ENCODE data around the gene SYT17.

SYT17 gene

GRCh38 chr16:19265380-19265930 is 97.4 kb downstream of the SYT17 start:
- H3K4me3 ChIP-seq (ENCODE audit: low read length) = no peak overlapping the region
- no peak for TF ChIP-seq ZNF274 (IDR thresholded peaks at IDR 0.05; ENCODE audit: low read depth, low read length)

GRCh38 chr16:19266774-19267173 is 98.7 kb downstream of the SYT17 start:
- no peak for TF ChIP-seq ZNF274 (IDR thresholded peaks at IDR 0.05; ENCODE audit: low read depth, low read length)
- H3K4me3 ChIP-seq (ENCODE audit: low read length) = no peak overlapping the region

- no peak overlapping the region for H3K4me3 ChIP-seq (ENCODE audit: low read length)
- TF ChIP-seq ZNF274 (IDR thresholded peaks at IDR 0.05; ENCODE audit: low read depth, low read length) = no peak
Measured at GRCh38 chr16:19269098-19269497, 101.1 kb downstream of the SYT17 start.

GRCh38 chr16:19274165-19274797 is 106.2 kb downstream of the SYT17 start:
- no peak overlapping the region for H3K4me3 ChIP-seq (ENCODE audit: low read length)
- no peak for TF ChIP-seq ZNF274 (IDR thresholded peaks at IDR 0.05; ENCODE audit: low read depth, low read length)

GRCh38 chr16:19278403-19278802 is 110.4 kb downstream of the SYT17 start:
- TF ChIP-seq ZNF274 (IDR thresholded peaks at IDR 0.05; ENCODE audit: low read depth, low read length) = no peak
- no peak overlapping the region for H3K4me3 ChIP-seq (ENCODE audit: low read length)

GRCh38 chr16:19281246-19281645 is 113.2 kb downstream of the SYT17 start:
- no peak overlapping the region for H3K4me3 ChIP-seq (ENCODE audit: low read length)
- TF ChIP-seq ZNF274 (IDR thresholded peaks at IDR 0.05; ENCODE audit: low read depth, low read length) = no peak

GRCh38 chr16:19282101-19282500 is 114.1 kb downstream of the SYT17 start:
- no peak for TF ChIP-seq ZNF274 (IDR thresholded peaks at IDR 0.05; ENCODE audit: low read depth, low read length)
- no peak overlapping the region for H3K4me3 ChIP-seq (ENCODE audit: low read length)

GRCh38 chr16:19283637-19284036 is 115.6 kb downstream of the SYT17 start:
- TF ChIP-seq ZNF274 (IDR thresholded peaks at IDR 0.05; ENCODE audit: low read depth, low read length) = no peak
- H3K4me3 ChIP-seq (ENCODE audit: low read length) = no peak overlapping the region

- no peak overlapping the region for H3K4me3 ChIP-seq (ENCODE audit: low read length)
- TF ChIP-seq ZNF274 (IDR thresholded peaks at IDR 0.05; ENCODE audit: low read depth, low read length) = no peak
Measured at GRCh38 chr16:19284207-19284606, 116.2 kb downstream of the SYT17 start.

GRCh38 chr16:19285431-19285830 is 117.4 kb downstream of the SYT17 start, which contains the start of gene CLEC19A:
Gene CLEC19A, plus strand, starts transcription at chr16:19285731. Its CDS starts 121 bp downstream, at chr16:19285852.
- no peak for TF ChIP-seq ZNF274 (IDR thresholded peaks at IDR 0.05; ENCODE audit: low read depth, low read length)
- no peak within 1 kb of the TSS for H3K4me3 ChIP-seq (ENCODE audit: low read length)

GRCh38 chr16:19286827-19287226 is 118.8 kb downstream of the SYT17 start:
- no peak for TF ChIP-seq ZNF274 (IDR thresholded peaks at IDR 0.05; ENCODE audit: low read depth, low read length)
- H3K4me3 ChIP-seq (ENCODE audit: low read length) = no peak overlapping the region

GRCh38 chr16:19287241-19287640 is 119.2 kb downstream of the SYT17 start:
- no peak overlapping the region for H3K4me3 ChIP-seq (ENCODE audit: low read length)
- no peak for TF ChIP-seq ZNF274 (IDR thresholded peaks at IDR 0.05; ENCODE audit: low read depth, low read length)

GRCh38 chr16:19288872-19289799 is 121.1 kb downstream of the SYT17 start:
- no peak overlapping the region for H3K4me3 ChIP-seq (ENCODE audit: low read length)
- no peak for TF ChIP-seq ZNF274 (IDR thresholded peaks at IDR 0.05; ENCODE audit: low read depth, low read length)

GRCh38 chr16:19289811-19290485 is 121.9 kb downstream of the SYT17 start:
- no peak for TF ChIP-seq ZNF274 (IDR thresholded peaks at IDR 0.05; ENCODE audit: low read depth, low read length)

More at GRCh38 chr16:19289811-19290485, 121.9 kb downstream of the SYT17 start:
- H3K4me3 ChIP-seq (ENCODE audit: low read length) = no peak overlapping the region
